ENCODE results near the gene RNF149. TPM values are rescaled to one million over a fixed set of nuclear protein-coding genes. Genes with fewer than 3 reads are reported as not detected.
"Not testable (repeated sequence)": the region's sequence is repeated elsewhere in the genome, so short reads cannot be mapped to it uniquely, and the experiment has no call there.

The RNF149 gene
- total and polyA plus RNA-seq, 9 donors = 20.3 to 62.5 (median 45.3) TPM

DNA sequence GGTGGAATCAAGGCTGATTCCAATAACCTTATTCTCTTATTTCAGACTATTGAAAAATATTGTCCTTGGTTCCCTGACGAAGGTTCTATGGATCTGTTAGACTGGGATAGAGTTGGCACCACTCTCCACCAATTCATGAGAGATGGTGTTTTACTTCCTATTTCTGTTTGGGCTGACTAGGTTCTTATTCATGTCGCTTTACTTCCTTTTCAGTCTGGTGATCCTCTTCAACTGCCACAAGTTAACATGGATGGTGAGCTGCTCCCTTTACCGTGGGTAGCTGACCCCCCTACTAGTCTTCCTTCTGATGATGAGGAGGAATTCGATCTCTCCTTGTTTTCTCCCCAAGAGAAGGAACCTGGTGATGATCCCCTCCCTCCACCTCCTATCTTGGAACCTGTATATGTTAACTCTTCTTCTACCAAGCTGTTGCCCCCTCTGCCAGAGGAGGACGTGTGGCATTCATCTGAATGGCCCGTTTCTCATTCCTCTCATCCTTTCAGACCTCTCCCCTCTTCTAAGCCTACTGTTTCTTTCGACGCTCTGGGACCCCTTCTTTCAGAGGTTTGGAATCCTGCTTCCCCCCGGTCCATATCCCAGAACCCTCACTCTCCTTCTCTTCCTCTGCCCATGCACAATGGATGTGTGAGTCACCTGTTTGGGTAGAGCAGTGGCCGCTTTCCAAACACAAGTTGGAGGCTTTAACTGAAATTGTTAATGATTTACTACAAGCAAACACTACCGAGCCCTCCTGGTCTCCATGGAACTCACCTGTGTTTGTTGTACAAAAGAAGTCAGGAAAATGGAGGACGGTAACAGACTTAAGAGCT, 69.4 kb downstream of the RNF149 start:
- no peak overlapping the region for H3K4me3 ChIP-seq
- intact Hi-C loops (cut with DNase I) = no loop called here
- no peak for TF ChIP-seq POLR2A (IDR thresholded peaks at IDR 0.05)
- TF ChIP-seq CTCF (IDR thresholded peaks at IDR 0.05) = no peak
- TF ChIP-seq EP300 (IDR thresholded peaks at IDR 0.05) = no peak
- no peaks in the 10 kb centered on the region for H3K36me3 ChIP-seq
- H3K27ac ChIP-seq = no peak overlapping the region
- no peaks in the 10 kb centered on the region for H3K9me3 ChIP-seq
- DNase-seq = no peak
- no peaks in the 10 kb centered on the region for H3K27me3 ChIP-seq
- H3K4me1 ChIP-seq (ENCODE audit: insufficient read depth) = no peaks in the 10 kb centered on the region
- 89% methylated on average over 12 of the region's 12 CpGs for WGBS, 3 donors

GRCh38 chr2:101237944-101238343, 70.6 kb downstream of the RNF149 start:
- DNase-seq; H3K9me3 ChIP-seq; H3K4me3 ChIP-seq; H3K27me3 ChIP-seq; H3K36me3 ChIP-seq; intact Hi-C loops (cut with DNase I); H3K27ac ChIP-seq; H3K4me1 ChIP-seq (ENCODE audit: insufficient read depth): not testable (repeated sequence)
- 55 to 70% (median 60%) methylated on average over 5 of the region's 5 CpGs for whole genome bisulfite sequencing, 3 donors

DNA sequence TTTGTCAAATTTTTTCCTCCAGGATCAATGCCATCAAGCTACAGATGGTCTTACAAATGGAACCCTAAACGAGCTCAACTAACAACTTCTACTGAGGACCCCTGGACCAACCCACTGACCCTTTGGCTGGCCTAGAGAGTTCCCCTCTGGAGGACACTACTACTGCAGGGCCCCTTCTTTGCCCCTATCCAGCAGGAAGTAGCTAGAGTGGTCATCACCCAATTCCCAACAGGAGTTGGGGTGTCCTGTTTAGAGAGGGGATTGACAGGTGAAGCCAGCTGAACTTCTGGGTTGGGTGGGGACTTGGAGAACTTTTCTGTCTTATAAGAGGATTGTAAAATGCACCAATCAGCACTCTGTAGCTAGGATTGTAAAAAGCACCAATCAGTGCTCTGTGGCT, 72.5 kb downstream of the RNF149 start:
- H3K9me3 ChIP-seq; DNase-seq; intact Hi-C loops (cut with DNase I); H3K4me1 ChIP-seq (ENCODE audit: insufficient read depth); H3K27me3 ChIP-seq; H3K4me3 ChIP-seq; H3K27ac ChIP-seq; H3K36me3 ChIP-seq: not testable (repeated sequence)
- 84 to 92% (median 92%) methylated on average over 1 of the region's 1 CpG for WGBS, 3 donors

- intact Hi-C loops (cut with DNase I) = no loop called here
- Histone ChIP-seq H3K36me3 (no peaks in the 10 kb centered on the region), H3K4me3 (no peak overlapping the region), H3K27me3 (no peaks in the 10 kb centered on the region), H3K27ac (no peak overlapping the region), H3K4me1 (ENCODE audit: insufficient read depth) (no peaks in the 10 kb centered on the region), H3K9me3 (no peaks in the 10 kb centered on the region)
- TF ChIP-seq POLR2A (IDR thresholded peaks at IDR 0.05) = no peak
- TF ChIP-seq CTCF (IDR thresholded peaks at IDR 0.05) = no peak
- 74 to 77% (median 76%) methylated on average over 12 of the region's 12 CpGs for WGBS, 3 donors
- no peak for DNase-seq
Observed at GRCh38 chr2:101234169-101234938, 74.1 kb downstream of the RNF149 start.

DNA sequence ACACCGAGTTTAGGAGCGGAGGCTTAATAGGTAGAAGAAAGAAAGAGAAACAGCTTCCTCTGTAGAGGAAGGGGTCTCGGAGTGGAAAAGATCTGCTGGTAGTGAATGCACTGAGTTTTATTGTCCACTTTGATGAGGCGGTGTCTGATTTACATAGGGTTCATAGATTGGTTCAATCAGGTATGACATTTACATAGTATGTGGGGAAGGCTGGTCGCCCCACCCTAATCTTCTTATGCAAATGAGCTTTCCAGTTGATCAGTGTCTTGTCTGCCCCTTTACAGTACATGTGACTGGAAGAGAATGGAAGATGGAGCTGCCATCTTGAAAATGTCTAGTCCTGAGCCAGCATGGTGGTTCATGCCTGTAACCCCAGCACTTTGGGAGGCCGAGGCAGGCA, 75.7 kb downstream of the RNF149 start:
- no peak overlapping the region for H3K4me3 ChIP-seq
- no peaks in the 10 kb centered on the region for H3K36me3 ChIP-seq
- H3K27ac ChIP-seq = no peak overlapping the region
- 88 to 97% (median 96%) methylated on average over 6 of the region's 6 CpGs for WGBS, 3 donors
- intact Hi-C loops (cut with DNase I) = no loop called here
- no peak for DNase-seq
- no peak for TF ChIP-seq CTCF (IDR thresholded peaks at IDR 0.05)
- no peak for TF ChIP-seq EP300 (IDR thresholded peaks at IDR 0.05)
- no peak for TF ChIP-seq POLR2A (IDR thresholded peaks at IDR 0.05)
- H3K27me3 ChIP-seq = no peaks in the 10 kb centered on the region
- no peaks in the 10 kb centered on the region for H3K4me1 ChIP-seq (ENCODE audit: insufficient read depth)
- H3K9me3 ChIP-seq = no peaks in the 10 kb centered on the region

All from ovary (tissue), 9 donors.